ENCODE results near the gene CACFD1. TPM values are rescaled to one million over a fixed set of nuclear protein-coding genes. Genes with fewer than 3 reads are reported as not detected.

Gene CACFD1
- total RNA-seq, 1 experiment from 2014 or later, result 1.5 TPM

- peak; percentile 23 for DNase-seq (ENCODE audit: unreplicated experiment)
- Mint-ChIP-seq H3K27ac (ENCODE audit: low read depth, unreplicated experiment) (no peak overlapping the region), H3K4me3 (ENCODE audit: unreplicated experiment) (no peak overlapping the region), H3K4me1 (ENCODE audit: insufficient read depth, unreplicated experiment) (peaks cover 7% of the 10 kb centered on the region), H3K36me3 (ENCODE audit: insufficient read depth, unreplicated experiment) (no peaks in the 10 kb centered on the region), H3K9me3 (ENCODE audit: unreplicated experiment) (no peaks in the 10 kb centered on the region), H3K27me3 (ENCODE audit: insufficient read depth, unreplicated experiment) (no peaks in the 10 kb centered on the region)
- ChIA-PET POLR2A (no interaction called here), CTCF (interaction anchor here (0.6 to 0.9 kb wide), 2 partner anchors 204 to 1301 kb away, joined by 3 to 4 read pairs; no protein-coding TSS in a partner anchor)
- BruUV-seq (replicated peaks), result no TSS peak
- intact Hi-C loops (cut with micrococcal nuclease), result no loop called here
- no peak for TF ChIP-seq CTCF (IDR thresholded peaks at IDR 0.05; ENCODE audit: unreplicated experiment)
Observed at GRCh38 chr9:133509179-133510083, 49.7 kb downstream of the CACFD1 start.

GRCh38 chr9:133510926-133511505 lies 51.2 kb downstream of the CACFD1 start:
- intact Hi-C loops (cut with micrococcal nuclease), result no loop called here
- H3K4me1 Mint-ChIP-seq (ENCODE audit: insufficient read depth, unreplicated experiment), result peaks cover 7% of the 10 kb centered on the region
- H3K9me3 Mint-ChIP-seq (ENCODE audit: unreplicated experiment), result no peaks in the 10 kb centered on the region
- no peak for TF ChIP-seq CTCF (IDR thresholded peaks at IDR 0.05; ENCODE audit: unreplicated experiment)
- no peaks in the 10 kb centered on the region for H3K36me3 Mint-ChIP-seq (ENCODE audit: insufficient read depth, unreplicated experiment)
- no peak overlapping the region for H3K4me3 Mint-ChIP-seq (ENCODE audit: unreplicated experiment)
- H3K27ac Mint-ChIP-seq (ENCODE audit: low read depth, unreplicated experiment), result no peak overlapping the region
- ChIA-PET CTCF (no interaction called here), POLR2A (no interaction called here)
- DNase-seq (ENCODE audit: unreplicated experiment), result no peak
- no TSS peak for BruUV-seq (replicated peaks)
- H3K27me3 Mint-ChIP-seq (ENCODE audit: insufficient read depth, unreplicated experiment), result no peaks in the 10 kb centered on the region

GRCh38 chr9:133511607-133512006 lies 51.8 kb downstream of the CACFD1 start:
- intact Hi-C loops (cut with micrococcal nuclease), result no loop called here
- ChIA-PET CTCF (no interaction called here), POLR2A (no interaction called here)
- no peak for DNase-seq (ENCODE audit: unreplicated experiment)
- H3K4me1 Mint-ChIP-seq (ENCODE audit: insufficient read depth, unreplicated experiment), result peaks cover 7% of the 10 kb centered on the region
- TF ChIP-seq CTCF (IDR thresholded peaks at IDR 0.05; ENCODE audit: unreplicated experiment), result no peak
- no peaks in the 10 kb centered on the region for H3K27me3 Mint-ChIP-seq (ENCODE audit: insufficient read depth, unreplicated experiment)
- H3K4me3 Mint-ChIP-seq (ENCODE audit: unreplicated experiment), result no peak overlapping the region
- H3K27ac Mint-ChIP-seq (ENCODE audit: low read depth, unreplicated experiment), result no peak overlapping the region
- BruUV-seq (replicated peaks), result no TSS peak
- no peaks in the 10 kb centered on the region for H3K9me3 Mint-ChIP-seq (ENCODE audit: unreplicated experiment)
- no peaks in the 10 kb centered on the region for H3K36me3 Mint-ChIP-seq (ENCODE audit: insufficient read depth, unreplicated experiment)

GRCh38 chr9:133512253-133513213 lies 52.8 kb downstream of the CACFD1 start:
- BruUV-seq (replicated peaks), result no TSS peak
- Mint-ChIP-seq H3K36me3 (ENCODE audit: insufficient read depth, unreplicated experiment) (no peaks in the 10 kb centered on the region), H3K27me3 (ENCODE audit: insufficient read depth, unreplicated experiment) (peaks cover 1% of the 10 kb centered on the region), H3K9me3 (ENCODE audit: unreplicated experiment) (no peaks in the 10 kb centered on the region), H3K27ac (ENCODE audit: low read depth, unreplicated experiment) (no peak overlapping the region), H3K4me1 (ENCODE audit: insufficient read depth, unreplicated experiment) (peaks cover 7% of the 10 kb centered on the region), H3K4me3 (ENCODE audit: unreplicated experiment) (no peak overlapping the region)
- intact Hi-C loops (cut with micrococcal nuclease), result no loop called here
- no peak for DNase-seq (ENCODE audit: unreplicated experiment)
- POLR2A ChIA-PET, result no interaction called here
- CTCF ChIA-PET, result no interaction called here
- no peak for TF ChIP-seq CTCF (IDR thresholded peaks at IDR 0.05; ENCODE audit: unreplicated experiment)

All from MCF 10A (cell line).